ENCODE data around the gene PTPRK.

- no peak for TF ChIP-seq CTCF (IDR thresholded peaks at IDR 0.05)
- no peak for TF ChIP-seq POLR2A (IDR thresholded peaks at IDR 0.05)
Measured at GRCh38 chr6:128209771-128210170, 310.6 kb downstream of the PTPRK start.

Data from lower leg skin (tissue), 3 donors.